Measurements from ENCODE around the gene MYH10. TPM values are rescaled to one million over a fixed set of nuclear protein-coding genes. Genes with fewer than 3 reads are reported as not detected.
A peak's percentile ranks its signal among the peaks of the same experiment; 100 is the strongest.

Gene MYH10
- total RNA-seq, 1 experiment from 2014 or later = 251 TPM

- H3K36me3 Mint-ChIP-seq (ENCODE audit: insufficient read depth in 1 of 3, low read depth in 3 of 3) = peaks cover 30 to 72% (median 56%) of the 10 kb centered on the region in 3 experiments; a peak in 6 of 7 replicates
- H3K9me3 ChIP-seq (ENCODE audit: control insufficient read depth, low read depth, low read length) = no peaks in the 10 kb centered on the region
Observed at GRCh38 chr17:8473451-8474192, 156.9 kb downstream of the MYH10 start.

More at GRCh38 chr17:8473451-8474192, 156.9 kb downstream of the MYH10 start:
- Histone ChIP-seq H3K9ac (ENCODE audit: extremely low read depth, insufficient read length, low read length) (no peak overlapping the region), H3K79me1 (ENCODE audit: insufficient read depth, low read depth, low read length, poor library complexity, severe bottlenecking) (no peaks in the 10 kb centered on the region), H4K8ac (replicated peaks; ENCODE audit: insufficient read length, low read depth, low read length) (no peak overlapping the region), H3K18ac (ENCODE audit: insufficient read length, low read depth, low read length) (no peak overlapping the region), H2AK5ac (ENCODE audit: insufficient read length, low read length) (no peak overlapping the region), H4K5ac (ENCODE audit: insufficient read length, low read depth, low read length) (no peak overlapping the region), H2BK20ac (ENCODE audit: low read depth, low read length, poor library complexity, severe bottlenecking) (no peak overlapping the region), H3K27me3 (ENCODE audit: insufficient read depth, low read length) (no peaks in the 10 kb centered on the region), H3K23me2 (ENCODE audit: insufficient read length, low read depth, low read length, poor library complexity, severe bottlenecking) (no peaks in the 10 kb centered on the region), H3K14ac (ENCODE audit: insufficient read depth, low read length) (no peak overlapping the region), H3K56ac (ENCODE audit: insufficient read length, low read depth, low read length) (no peak overlapping the region), H3K4me2 (ENCODE audit: insufficient read depth, insufficient read length, low read length) (no peak overlapping the region), H3K23ac (ENCODE audit: insufficient read length, low read depth, low read length) (no peak overlapping the region), H2BK12ac (ENCODE audit: insufficient read length, low read depth, low read length) (no peak overlapping the region), H3K79me2 (ENCODE audit: insufficient read depth, low read length) (no peaks in the 10 kb centered on the region), H2AFZ (ENCODE audit: low read length) (no peak overlapping the region), H3K4ac (ENCODE audit: low read depth, low read length) (no peak overlapping the region), H2BK120ac (ENCODE audit: low read depth, low read length, poor library complexity, severe bottlenecking) (no peak overlapping the region), H2BK15ac (ENCODE audit: low read depth, low read length) (no peak overlapping the region), H3K27ac (ENCODE audit: insufficient read length, low read depth, low read length) (no peak overlapping the region), H2BK5ac (ENCODE audit: insufficient read length, low read length) (no peak overlapping the region), H4K20me1 (ENCODE audit: control insufficient read depth, insufficient read depth, insufficient read length) (peaks cover 3% of the 10 kb centered on the region), H4K91ac (ENCODE audit: insufficient read length, low read depth, low read length) (no peak overlapping the region), H3T11ph (ENCODE audit: low read length) (no peak overlapping the region), H3K4me1 (ENCODE audit: insufficient read depth, low read length) (no peaks in the 10 kb centered on the region)
- Mint-ChIP-seq H3K4me3 (no peak overlapping the region), H3K27me3 (ENCODE audit: low read depth) (no peaks in the 10 kb centered on the region), H3K4me1 (no peaks in the 10 kb centered on the region), H3K9me3 (no peaks in the 10 kb centered on the region), H3K27ac (peak overlapping the region in 1 of 3 experiments; percentile 89; a peak in 3 of 7 replicates)
- WGBS (ENCODE audit: extremely low coverage, insufficient read length, low lambda C conversion rate) = no CpG with 5 or more reads among the region's 13 CpGs
- TF ChIP-seq CTCF (conservative IDR thresholded peaks at IDR 0.05) = no peak
- no peak for DNase-seq
